GM10266 (cell line): ENCODE data around the gene MPRIP.

Source experiments
- DNase-seq: peaks from one replicate; pipeline ENCODE4 v3.0.0; 2012; ENCODE audit errors: extremely low spot score
- TF ChIP-seq, protein P1 (sequence below): IDR thresholded peaks from 2 replicates; pipeline ENCODE4 v1.5.1; 2012; ENCODE audit warnings: mild to moderate bottlenecking, low read depth; ENCODE audit not compliant: control insufficient read depth, insufficient read depth; ENCODE audit errors: missing control alignments

The MPRIP gene

GRCh38 chr17:17159571-17159970 lies 117.3 kb downstream of the MPRIP start:
- TF ChIP-seq, protein P1, sequence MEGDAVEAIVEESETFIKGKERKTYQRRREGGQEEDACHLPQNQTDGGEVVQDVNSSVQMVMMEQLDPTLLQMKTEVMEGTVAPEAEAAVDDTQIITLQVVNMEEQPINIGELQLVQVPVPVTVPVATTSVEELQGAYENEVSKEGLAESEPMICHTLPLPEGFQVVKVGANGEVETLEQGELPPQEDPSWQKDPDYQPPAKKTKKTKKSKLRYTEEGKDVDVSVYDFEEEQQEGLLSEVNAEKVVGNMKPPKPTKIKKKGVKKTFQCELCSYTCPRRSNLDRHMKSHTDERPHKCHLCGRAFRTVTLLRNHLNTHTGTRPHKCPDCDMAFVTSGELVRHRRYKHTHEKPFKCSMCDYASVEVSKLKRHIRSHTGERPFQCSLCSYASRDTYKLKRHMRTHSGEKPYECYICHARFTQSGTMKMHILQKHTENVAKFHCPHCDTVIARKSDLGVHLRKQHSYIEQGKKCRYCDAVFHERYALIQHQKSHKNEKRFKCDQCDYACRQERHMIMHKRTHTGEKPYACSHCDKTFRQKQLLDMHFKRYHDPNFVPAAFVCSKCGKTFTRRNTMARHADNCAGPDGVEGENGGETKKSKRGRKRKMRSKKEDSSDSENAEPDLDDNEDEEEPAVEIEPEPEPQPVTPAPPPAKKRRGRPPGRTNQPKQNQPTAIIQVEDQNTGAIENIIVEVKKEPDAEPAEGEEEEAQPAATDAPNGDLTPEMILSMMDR: no peak
- no peak for DNase-seq

- no peak for DNase-seq
- TF ChIP-seq, protein P1: no peak
These were observed 118.9 kb downstream of the MPRIP start for GRCh38 chr17:17161121-17161520.

DNA sequence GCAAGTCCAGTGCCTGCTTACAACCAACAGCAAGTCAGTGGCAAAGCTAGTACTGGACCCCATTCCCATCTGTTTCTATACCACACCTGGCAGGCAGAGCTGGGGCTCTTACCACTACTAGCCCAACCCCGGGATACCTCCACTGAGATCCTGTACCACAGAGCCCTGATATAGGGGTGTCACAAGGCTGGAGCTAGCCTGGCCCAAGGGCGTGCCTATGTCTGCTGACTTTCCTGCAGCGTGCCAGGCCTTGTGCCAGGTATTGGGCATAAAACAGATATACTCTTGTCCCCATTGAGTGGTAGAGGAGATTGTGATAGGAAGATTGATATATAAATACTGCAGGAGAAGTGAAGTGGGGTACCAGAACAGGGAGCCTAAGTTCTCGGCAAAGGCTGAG lies 119.5 kb downstream of the MPRIP start:
- no peak for DNase-seq
- TF ChIP-seq, protein P1: no peak

DNA sequence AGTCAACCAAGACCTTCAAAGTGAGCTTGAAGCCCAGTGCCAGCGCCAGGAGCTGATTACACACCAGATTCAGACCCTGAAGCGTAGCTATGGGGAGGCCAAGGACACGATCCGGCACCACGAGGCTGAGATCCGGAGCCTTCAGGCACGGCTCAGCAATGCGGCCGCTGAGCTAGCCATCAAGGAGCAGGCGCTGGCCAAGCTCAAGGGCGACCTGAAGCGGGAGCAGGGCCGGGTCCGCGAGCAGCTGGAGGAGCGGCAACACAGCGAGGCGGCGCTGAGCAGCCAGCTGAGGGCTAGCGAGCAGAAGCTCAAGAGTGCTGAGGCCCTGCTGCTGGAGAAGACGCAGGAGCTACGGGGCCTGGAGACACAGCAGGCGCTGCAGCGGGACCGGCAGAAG lies 121.9 kb downstream of the MPRIP start:
- DNase-seq: no peak
- TF ChIP-seq, protein P1: no peak

GRCh38 chr17:17164676-17165075 lies 122.4 kb downstream of the MPRIP start:
- TF ChIP-seq, protein P1: no peak
- no peak for DNase-seq

DNA sequence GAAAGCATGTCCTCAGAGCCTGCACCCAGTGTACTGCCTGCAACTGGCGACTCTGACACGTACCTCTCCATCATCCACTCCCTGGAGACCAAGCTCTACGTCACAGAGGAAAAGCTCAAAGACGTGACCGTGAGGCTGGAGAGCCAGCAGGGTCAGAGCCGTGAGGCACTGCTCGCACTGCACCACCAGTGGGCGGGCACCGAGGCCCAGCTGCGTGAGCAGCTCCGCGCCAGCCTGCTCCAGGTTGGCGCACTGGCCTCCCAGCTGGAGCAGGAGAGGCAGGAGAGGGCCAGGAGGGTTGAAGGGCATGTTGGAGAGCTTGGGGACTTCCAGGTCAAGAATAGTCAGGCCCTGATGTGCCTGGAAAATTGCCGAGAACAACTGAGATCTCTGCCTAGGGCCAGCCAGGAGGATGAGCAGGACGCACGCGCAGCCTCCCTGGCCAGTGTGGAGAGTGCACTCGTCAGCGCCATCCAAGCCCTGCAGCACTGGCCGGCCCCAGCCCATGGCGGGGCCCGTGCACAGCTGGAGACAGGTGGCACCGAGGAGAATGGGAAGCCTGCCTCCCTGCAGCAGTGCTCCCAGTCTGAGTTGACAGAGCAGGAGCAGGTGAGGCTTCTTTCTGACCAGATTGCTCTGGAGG lies 123.5 kb downstream of the MPRIP start:
- no peak for DNase-seq
- TF ChIP-seq, protein P1: no peak

GRCh38 chr17:17166446-17166845 lies 124.2 kb downstream of the MPRIP start:
- DNase-seq: no peak
- TF ChIP-seq, protein P1: no peak
